HEK293T (cell line): ENCODE results near the gene COA1.
"Not testable (repeated sequence)": the region's sequence is repeated elsewhere in the genome, so short reads cannot be mapped to it uniquely, and the experiment has no call there.

Source experiments
- CTCF ChIA-PET: fragments of 350-600 bp; formaldehyde crosslinking; extraction: SDS; loops from one replicate; lab custom pipeline; 2021; ENCODE audit warnings: antibody characterized with exemption, inconsistent platforms; lab: Yijun Ruan, JAX
- POLR2A ChIA-PET: fragments of 350-600 bp; formaldehyde crosslinking; extraction: SDS; loops from one replicate; lab custom pipeline; 2020; ENCODE audit warnings: antibody characterized with exemption, inconsistent platforms; lab: Yijun Ruan, JAX
- DNase-seq: peaks from one replicate; pipeline ENCODE4 v3.0.0; 2012; ENCODE audit warnings: mixed read lengths; ENCODE audit errors: extremely low spot score
- ARNT ChIP-seq: fragments of 450-650 bp; IDR thresholded peaks from 2 replicates; pipeline ENCODE4 v1.6.1; 2017; ENCODE audit warnings: mild to moderate bottlenecking
- BHLHE40 ChIP-seq: fragments of 450-650 bp; IDR thresholded peaks from 2 replicates; pipeline ENCODE4 v1.6.1; 2016; ENCODE audit warnings: mild to moderate bottlenecking, moderate library complexity, borderline replicate concordance
- CTBP1 ChIP-seq: fragments of 450-650 bp; IDR thresholded peaks from 2 replicates; pipeline ENCODE4 v1.6.1; 2016; ENCODE audit warnings: borderline replicate concordance
- ELF4 ChIP-seq: fragments of 450-650 bp; IDR thresholded peaks from 2 replicates; pipeline ENCODE4 v1.6.1; 2017; ENCODE audit warnings: antibody characterized with exemption
- FOXA1 ChIP-seq: fragments of 450-650 bp; IDR thresholded peaks from 2 replicates; pipeline ENCODE4 v1.6.1; 2016; ENCODE audit warnings: mild to moderate bottlenecking
- FOXK2 ChIP-seq: fragments of 450-650 bp; IDR thresholded peaks from 2 replicates; pipeline ENCODE4 v1.6.1; 2016; ENCODE audit warnings: mild to moderate bottlenecking
- FOXM1 ChIP-seq: fragments of 450-650 bp; IDR thresholded peaks from 2 replicates; pipeline ENCODE4 v1.6.1; 2017; ENCODE audit warnings: mild to moderate bottlenecking, borderline replicate concordance
- HDGF ChIP-seq: fragments of 450-650 bp; IDR thresholded peaks from 2 replicates; pipeline ENCODE4 v1.6.1; 2017; ENCODE audit warnings: antibody characterized with exemption, borderline replicate concordance
- L3MBTL2 ChIP-seq: fragments of 450-650 bp; conservative IDR thresholded peaks from 2 replicates; pipeline ENCODE4 v1.6.1; 2016; ENCODE audit warnings: mild to moderate bottlenecking
- LEF1 ChIP-seq: fragments of 450-650 bp; IDR thresholded peaks from 2 replicates; pipeline ENCODE4 v1.6.1; 2017; ENCODE audit warnings: mild to moderate bottlenecking, borderline replicate concordance
- NFRKB ChIP-seq: fragments of 450-650 bp; IDR thresholded peaks from 2 replicates; pipeline ENCODE4 v1.6.1; 2016; ENCODE audit warnings: mild to moderate bottlenecking, moderate library complexity
- SP1 ChIP-seq: fragments of 450-650 bp; IDR thresholded peaks from 2 replicates; pipeline ENCODE4 v1.6.1; 2017
- SUZ12 ChIP-seq: fragments of 450-650 bp; IDR thresholded peaks from 2 replicates; pipeline ENCODE4 v1.6.1; 2016; ENCODE audit warnings: mild to moderate bottlenecking
- TARDBP ChIP-seq: fragments of 450-650 bp; IDR thresholded peaks from 2 replicates; pipeline ENCODE4 v1.6.1; 2016
- ZNF384 ChIP-seq: fragments of 450-650 bp; IDR thresholded peaks from 2 replicates; pipeline ENCODE4 v1.6.1; 2016
- TF ChIP-seq, protein P1 (sequence below): fragments of 450-650 bp; IDR thresholded peaks from 2 replicates; pipeline ENCODE4 v1.6.1; 2016

COA1 gene

GRCh38 chr7:43727003-43727402 lies 2.3 kb downstream of the COA1 start:
- CTCF ChIA-PET = no interaction called here

GRCh38 chr7:43726466-43726865 lies 2.9 kb downstream of the COA1 start:
- POLR2A ChIA-PET = no interaction called here
- DNase-seq = no peak
- CTCF ChIA-PET = interaction anchor here (0.6 kb wide), 1 partner anchor 242 kb away, joined by 3 read pairs; no protein-coding TSS in a partner anchor
- TF ChIP-seq NFRKB (no peak), BHLHE40 (no peak), L3MBTL2 (no peak), SUZ12 (no peak), CTBP1 (no peak), FOXM1 (no peak), TARDBP (no peak), ZNF384 (no peak), FOXA1 (no peak), ELF4 (no peak), ARNT (no peak)

More at GRCh38 chr7:43727003-43727402, 2.3 kb downstream of the COA1 start:
- POLR2A ChIA-PET = no interaction called here
- DNase-seq = no peak
- TF ChIP-seq FOXM1 = no peak
- TF ChIP-seq HDGF = no peak
- TF ChIP-seq L3MBTL2 = no peak
- no peak for TF ChIP-seq SUZ12
- TF ChIP-seq, protein P1, sequence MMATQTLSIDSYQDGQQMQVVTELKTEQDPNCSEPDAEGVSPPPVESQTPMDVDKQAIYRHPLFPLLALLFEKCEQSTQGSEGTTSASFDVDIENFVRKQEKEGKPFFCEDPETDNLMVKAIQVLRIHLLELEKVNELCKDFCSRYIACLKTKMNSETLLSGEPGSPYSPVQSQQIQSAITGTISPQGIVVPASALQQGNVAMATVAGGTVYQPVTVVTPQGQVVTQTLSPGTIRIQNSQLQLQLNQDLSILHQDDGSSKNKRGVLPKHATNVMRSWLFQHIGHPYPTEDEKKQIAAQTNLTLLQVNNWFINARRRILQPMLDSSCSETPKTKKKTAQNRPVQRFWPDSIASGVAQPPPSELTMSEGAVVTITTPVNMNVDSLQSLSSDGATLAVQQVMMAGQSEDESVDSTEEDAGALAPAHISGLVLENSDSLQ = no peak
- TF ChIP-seq TARDBP = no peak
- TF ChIP-seq LEF1 = no peak
- TF ChIP-seq NFRKB = no peak
- no peak for TF ChIP-seq ARNT
- TF ChIP-seq FOXA1 = no peak
- no peak for TF ChIP-seq FOXK2
- no peak for TF ChIP-seq CTBP1
- TF ChIP-seq SP1 = no peak
- TF ChIP-seq BHLHE40 = no peak
- TF ChIP-seq ELF4 = no peak
- no peak for TF ChIP-seq ZNF384

GRCh38 chr7:43725251-43725650 lies 4.1 kb downstream of the COA1 start:
- no peak for TF ChIP-seq NFRKB
- no peak for DNase-seq
- POLR2A ChIA-PET = no interaction called here
- CTCF ChIA-PET = no interaction called here

- no peak for TF ChIP-seq NFRKB
- TF ChIP-seq, protein P1 = no peak
- TF ChIP-seq SUZ12 = no peak
- TF ChIP-seq FOXA1 = no peak
- TF ChIP-seq ELF4 = no peak
- POLR2A ChIA-PET = no interaction called here
- DNase-seq = no peak
- CTCF ChIA-PET = interaction anchor here (0.6 kb wide), 1 partner anchor 785 kb away, joined by 10 read pairs; no protein-coding TSS in a partner anchor
These were observed 6.3 kb downstream of the COA1 start for GRCh38 chr7:43723007-43723341.

DNA sequence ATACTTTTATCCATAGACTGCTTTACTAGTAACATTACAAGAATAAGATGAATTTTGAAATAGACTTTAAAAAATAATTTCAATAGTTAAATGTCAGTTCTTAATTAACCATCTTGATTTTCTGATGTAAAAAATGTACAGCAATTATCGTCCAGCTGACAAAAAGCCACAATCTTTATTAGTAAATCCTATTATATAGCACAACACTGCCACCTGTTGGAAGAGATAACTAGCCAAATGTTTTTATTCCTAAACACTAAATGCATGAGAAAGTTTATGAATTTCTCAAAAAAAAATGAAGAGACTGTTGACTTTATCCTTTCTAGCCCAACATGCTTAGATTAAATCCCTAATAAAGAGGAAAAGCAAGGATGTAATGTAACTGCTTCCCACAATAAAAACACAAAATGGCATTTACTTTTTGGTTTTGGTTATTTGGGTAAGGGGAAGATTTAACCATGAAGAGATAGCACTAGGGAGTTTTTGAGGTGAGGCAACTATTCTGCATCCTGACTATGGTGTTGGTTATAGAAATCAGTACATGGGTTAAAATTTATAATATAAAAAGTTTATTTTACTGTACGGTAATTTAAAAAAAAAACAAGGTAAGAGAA lies 8.0 kb downstream of the COA1 start:
- CTCF ChIA-PET = interaction anchor here (1.1 to 1.5 kb wide), 3 partner anchors 20 to 139 kb away, joined by 3 to 5 read pairs (median 3); partner anchors contain the start of gene STK17A
- TF ChIP-seq NFRKB (no peak), BHLHE40 (no peak), FOXK2 (no peak), LEF1 (no peak), CTBP1 (no peak), ELF4 (no peak), SUZ12 (no peak), ARNT (no peak), SP1 (no peak), FOXA1 (no peak), TARDBP (no peak), ZNF384 (no peak), HDGF (no peak), FOXM1 (no peak), L3MBTL2 (no peak)
- TF ChIP-seq, protein P1 = no peak
- no peak for DNase-seq
- POLR2A ChIA-PET = interaction anchor here (0.7 kb wide), 2 partner anchors 9 to 83 kb away, joined by 3 to 4 read pairs; no protein-coding TSS in a partner anchor

- ChIA-PET CTCF (no interaction called here), POLR2A (no interaction called here)
- no peak for TF ChIP-seq FOXM1
- no peak for TF ChIP-seq ARNT
- TF ChIP-seq SUZ12 = no peak
- TF ChIP-seq L3MBTL2 = no peak
- no peak for TF ChIP-seq SP1
- no peak for TF ChIP-seq ELF4
- TF ChIP-seq, protein P1 = no peak
- no peak for TF ChIP-seq TARDBP
- no peak for TF ChIP-seq ZNF384
- no peak for DNase-seq
These were observed 12.7 kb downstream of the COA1 start for GRCh38 chr7:43716598-43716997.

GRCh38 chr7:43715966-43716365 lies 13.4 kb downstream of the COA1 start:
- DNase-seq, CTCF ChIA-PET, POLR2A ChIA-PET: not testable (repeated sequence)
